ENCODE results near the gene ATG5.

ATG5 gene

GRCh38 chr6:106300020-106300780, 25.4 kb downstream of the ATG5 start:
- no peak overlapping the region for H2AFZ ChIP-seq (ENCODE audit: low read depth, low read length)
- H3K9me3 ChIP-seq (ENCODE audit: low read length), result no peaks in the 10 kb centered on the region
- H3K4me3 ChIP-seq (ENCODE audit: low read length), result no peak overlapping the region
- no peaks in the 10 kb centered on the region for H3K36me3 ChIP-seq (ENCODE audit: insufficient read depth, low read length)
- no peaks in the 10 kb centered on the region for H3K4me1 ChIP-seq (ENCODE audit: insufficient read depth, low read length)
- no peaks in the 10 kb centered on the region for H3K27me3 ChIP-seq (ENCODE audit: insufficient read depth, low read length)

GRCh38 chr6:106293116-106293515, 32.4 kb downstream of the ATG5 start:
- Histone ChIP-seq H3K4me1 (ENCODE audit: insufficient read depth, low read length) (no peaks in the 10 kb centered on the region), H3K4me3 (ENCODE audit: low read length) (no peak overlapping the region), H3K36me3 (ENCODE audit: insufficient read depth, low read length) (peaks cover 18% of the 10 kb centered on the region), H2AFZ (ENCODE audit: low read depth, low read length) (no peak overlapping the region), H3K9me3 (ENCODE audit: low read length) (peaks cover 2% of the 10 kb centered on the region), H3K27me3 (ENCODE audit: insufficient read depth, low read length) (no peaks in the 10 kb centered on the region)

DNA sequence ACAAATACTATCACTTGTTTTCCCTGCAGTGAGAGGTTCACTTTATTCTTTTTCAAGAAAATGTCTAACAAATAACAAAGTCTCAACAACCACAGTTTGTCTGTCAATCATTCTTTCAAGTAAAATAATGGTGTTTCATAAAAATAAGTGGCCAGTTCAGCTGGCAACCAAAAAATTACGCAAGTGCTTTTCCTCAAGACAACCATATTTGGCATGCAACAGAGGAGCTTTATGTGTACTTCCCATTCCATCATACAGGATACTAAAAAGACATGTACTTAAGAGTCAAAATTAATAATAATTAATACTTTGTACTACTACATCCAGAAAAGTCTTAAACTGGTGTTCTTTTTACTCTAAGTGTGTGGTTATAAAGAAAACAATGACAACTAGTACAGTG, 34.6 kb downstream of the ATG5 start:
- H3K4me1 ChIP-seq (ENCODE audit: insufficient read depth, low read length), result no peaks in the 10 kb centered on the region
- H2AFZ ChIP-seq (ENCODE audit: low read depth, low read length), result no peak overlapping the region
- H3K9me3 ChIP-seq (ENCODE audit: low read length), result peaks cover 5% of the 10 kb centered on the region
- no peak overlapping the region for H3K4me3 ChIP-seq (ENCODE audit: low read length)
- H3K27me3 ChIP-seq (ENCODE audit: insufficient read depth, low read length), result no peaks in the 10 kb centered on the region
- H3K36me3 ChIP-seq (ENCODE audit: insufficient read depth, low read length), result peaks cover 18% of the 10 kb centered on the region

DNA sequence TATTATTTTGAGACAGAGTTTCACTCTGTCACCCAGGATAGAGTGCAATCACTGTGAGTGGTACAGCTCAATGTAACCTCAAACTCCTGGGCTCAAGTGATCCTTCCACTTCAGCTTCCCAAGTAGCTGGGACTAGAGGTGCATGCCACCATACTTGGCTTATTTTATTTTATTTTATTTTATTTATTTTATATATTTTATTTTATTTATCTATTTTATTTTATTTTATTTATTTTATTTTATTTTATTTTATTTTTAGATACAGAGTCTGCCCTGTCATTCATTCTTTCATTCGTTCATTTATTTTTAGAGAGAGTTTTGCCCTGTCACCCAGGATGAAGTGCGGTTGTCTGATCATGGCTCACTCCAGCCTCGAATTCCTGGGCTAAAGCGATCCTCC, 35.5 kb downstream of the ATG5 start:
- Histone ChIP-seq H3K4me1 (ENCODE audit: insufficient read depth, low read length) (no peaks in the 10 kb centered on the region), H2AFZ (ENCODE audit: low read depth, low read length) (no peak overlapping the region), H3K27me3 (ENCODE audit: insufficient read depth, low read length) (no peaks in the 10 kb centered on the region), H3K9me3 (ENCODE audit: low read length) (peaks cover 6% of the 10 kb centered on the region), H3K4me3 (ENCODE audit: low read length) (no peak overlapping the region), H3K36me3 (ENCODE audit: insufficient read depth, low read length) (peaks cover 18% of the 10 kb centered on the region)

- peaks cover 13% of the 10 kb centered on the region for H3K36me3 ChIP-seq (ENCODE audit: insufficient read depth, low read length)
- H3K4me1 ChIP-seq (ENCODE audit: insufficient read depth, low read length), result no peaks in the 10 kb centered on the region
- no peak overlapping the region for H3K4me3 ChIP-seq (ENCODE audit: low read length)
- H2AFZ ChIP-seq (ENCODE audit: low read depth, low read length), result no peak overlapping the region
- H3K9me3 ChIP-seq (ENCODE audit: low read length), result peaks cover 6% of the 10 kb centered on the region
- H3K27me3 ChIP-seq (ENCODE audit: insufficient read depth, low read length), result no peaks in the 10 kb centered on the region
Observed at GRCh38 chr6:106287215-106287614, 38.3 kb downstream of the ATG5 start.

GRCh38 chr6:106286746-106287145, 38.8 kb downstream of the ATG5 start:
- Histone ChIP-seq H3K27me3 (ENCODE audit: insufficient read depth, low read length) (no peaks in the 10 kb centered on the region), H3K4me1 (ENCODE audit: insufficient read depth, low read length) (no peaks in the 10 kb centered on the region), H3K4me3 (ENCODE audit: low read length) (no peak overlapping the region), H2AFZ (ENCODE audit: low read depth, low read length) (no peak overlapping the region), H3K9me3 (ENCODE audit: low read length) (peaks cover 5% of the 10 kb centered on the region), H3K36me3 (ENCODE audit: insufficient read depth, low read length) (peaks cover 8% of the 10 kb centered on the region)

GRCh38 chr6:106283481-106283880, 42.1 kb downstream of the ATG5 start:
- peaks cover 10% of the 10 kb centered on the region for H3K36me3 ChIP-seq (ENCODE audit: insufficient read depth, low read length)

GRCh38 chr6:106281661-106282060, 43.9 kb downstream of the ATG5 start:
- Histone ChIP-seq H3K4me3 (ENCODE audit: low read length) (no peak overlapping the region), H3K4me1 (ENCODE audit: insufficient read depth, low read length) (no peaks in the 10 kb centered on the region), H3K36me3 (ENCODE audit: insufficient read depth, low read length) (peaks cover 16% of the 10 kb centered on the region), H3K9me3 (ENCODE audit: low read length) (peaks cover 3% of the 10 kb centered on the region), H3K27me3 (ENCODE audit: insufficient read depth, low read length) (no peaks in the 10 kb centered on the region), H2AFZ (ENCODE audit: low read depth, low read length) (no peak overlapping the region)

More at GRCh38 chr6:106283481-106283880, 42.1 kb downstream of the ATG5 start:
- no peak overlapping the region for H3K4me3 ChIP-seq (ENCODE audit: low read length)
- peaks cover 3% of the 10 kb centered on the region for H3K9me3 ChIP-seq (ENCODE audit: low read length)
- no peaks in the 10 kb centered on the region for H3K4me1 ChIP-seq (ENCODE audit: insufficient read depth, low read length)
- H2AFZ ChIP-seq (ENCODE audit: low read depth, low read length), result no peak overlapping the region
- no peaks in the 10 kb centered on the region for H3K27me3 ChIP-seq (ENCODE audit: insufficient read depth, low read length)

DNA sequence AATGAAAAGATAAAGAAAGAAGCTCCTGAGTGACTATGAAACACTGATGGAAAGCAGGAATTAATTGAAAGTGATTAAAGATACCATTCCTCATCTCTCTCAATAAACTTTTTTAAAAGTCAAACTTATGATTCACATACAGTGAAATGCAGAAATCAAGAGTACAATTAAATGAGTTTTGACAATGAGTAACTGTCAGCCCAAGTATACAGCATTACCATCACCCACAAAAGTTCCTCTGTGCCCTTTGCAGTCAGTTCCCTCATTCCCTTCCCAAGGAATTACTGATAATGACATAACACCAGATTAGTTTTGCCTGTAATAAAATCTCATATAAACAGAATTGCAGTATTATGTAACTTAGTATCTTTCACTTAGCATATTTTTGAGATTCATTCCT, 44.5 kb downstream of the ATG5 start:
- peaks cover 16% of the 10 kb centered on the region for H3K36me3 ChIP-seq (ENCODE audit: insufficient read depth, low read length)
- peaks cover 3% of the 10 kb centered on the region for H3K9me3 ChIP-seq (ENCODE audit: low read length)
- no peaks in the 10 kb centered on the region for H3K4me1 ChIP-seq (ENCODE audit: insufficient read depth, low read length)
- H3K27me3 ChIP-seq (ENCODE audit: insufficient read depth, low read length), result no peaks in the 10 kb centered on the region
- no peak overlapping the region for H3K4me3 ChIP-seq (ENCODE audit: low read length)
- no peak overlapping the region for H2AFZ ChIP-seq (ENCODE audit: low read depth, low read length)

- peaks cover 16% of the 10 kb centered on the region for H3K36me3 ChIP-seq (ENCODE audit: insufficient read depth, low read length)
- H3K27me3 ChIP-seq (ENCODE audit: insufficient read depth, low read length), result no peaks in the 10 kb centered on the region
- no peaks in the 10 kb centered on the region for H3K4me1 ChIP-seq (ENCODE audit: insufficient read depth, low read length)
- no peak overlapping the region for H2AFZ ChIP-seq (ENCODE audit: low read depth, low read length)
- H3K9me3 ChIP-seq (ENCODE audit: low read length), result no peaks in the 10 kb centered on the region
- no peak overlapping the region for H3K4me3 ChIP-seq (ENCODE audit: low read length)
Observed at GRCh38 chr6:106279179-106279578, 46.4 kb downstream of the ATG5 start.

DNA sequence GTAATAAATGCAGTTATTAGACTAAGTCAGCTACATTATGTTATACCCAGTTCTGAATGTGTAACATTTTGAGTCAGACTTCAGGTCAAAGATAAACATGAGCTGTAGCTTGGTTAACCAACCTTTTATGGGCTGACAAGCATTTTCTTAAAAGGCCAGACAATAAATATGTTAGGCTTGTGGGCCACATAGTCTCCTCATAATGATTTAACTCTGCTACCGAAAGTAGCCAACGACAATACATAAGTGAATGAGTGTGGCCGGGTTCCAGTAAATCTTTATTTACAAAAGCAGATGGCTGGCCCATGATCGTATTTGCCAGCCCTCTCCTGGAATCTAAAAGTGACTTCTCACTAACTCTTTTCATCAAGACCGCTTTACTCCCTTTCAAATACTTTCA, 49.9 kb downstream of the ATG5 start:
- Histone ChIP-seq H3K27me3 (ENCODE audit: insufficient read depth, low read length) (no peaks in the 10 kb centered on the region), H3K4me1 (ENCODE audit: insufficient read depth, low read length) (no peaks in the 10 kb centered on the region), H3K4me3 (ENCODE audit: low read length) (no peak overlapping the region), H2AFZ (ENCODE audit: low read depth, low read length) (no peak overlapping the region), H3K9me3 (ENCODE audit: low read length) (peaks cover 3% of the 10 kb centered on the region), H3K36me3 (ENCODE audit: insufficient read depth, low read length) (peaks cover 16% of the 10 kb centered on the region)

GRCh38 chr6:106273087-106273486, 52.5 kb downstream of the ATG5 start:
- Histone ChIP-seq H2AFZ (ENCODE audit: low read depth, low read length) (no peak overlapping the region), H3K4me1 (ENCODE audit: insufficient read depth, low read length) (no peaks in the 10 kb centered on the region), H3K27me3 (ENCODE audit: insufficient read depth, low read length) (no peaks in the 10 kb centered on the region), H3K36me3 (ENCODE audit: insufficient read depth, low read length) (peaks cover 5% of the 10 kb centered on the region), H3K4me3 (ENCODE audit: low read length) (no peak overlapping the region), H3K9me3 (ENCODE audit: low read length) (peaks cover 3% of the 10 kb centered on the region)

DNA sequence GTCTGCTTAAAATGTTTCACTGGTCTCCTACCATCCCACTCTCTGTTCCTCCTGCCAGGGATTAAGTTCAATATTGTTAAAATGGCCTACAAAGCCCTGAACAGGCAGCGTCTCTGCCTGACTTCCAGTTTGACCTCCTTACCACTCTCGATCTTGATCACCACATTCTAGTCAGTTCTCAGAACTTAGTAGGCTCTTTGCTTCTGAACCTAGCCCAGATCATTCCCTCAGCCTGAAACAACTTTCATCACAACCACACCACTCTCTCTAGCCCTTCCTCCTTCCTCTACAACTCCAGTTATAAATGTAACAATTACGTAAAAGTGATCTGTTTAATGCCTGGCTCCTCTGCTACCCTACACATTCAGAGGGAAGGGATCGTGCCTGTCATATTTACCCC, 53.3 kb downstream of the ATG5 start:
- H3K4me3 ChIP-seq (ENCODE audit: low read length), result no peak overlapping the region
- peaks cover 3% of the 10 kb centered on the region for H3K9me3 ChIP-seq (ENCODE audit: low read length)
- H3K36me3 ChIP-seq (ENCODE audit: insufficient read depth, low read length), result peaks cover 2% of the 10 kb centered on the region
- no peaks in the 10 kb centered on the region for H3K4me1 ChIP-seq (ENCODE audit: insufficient read depth, low read length)
- H2AFZ ChIP-seq (ENCODE audit: low read depth, low read length), result no peak overlapping the region
- H3K27me3 ChIP-seq (ENCODE audit: insufficient read depth, low read length), result no peaks in the 10 kb centered on the region

GRCh38 chr6:106270414-106270813, 55.1 kb downstream of the ATG5 start:
- H3K4me3 ChIP-seq (ENCODE audit: low read length), result no peak overlapping the region
- H2AFZ ChIP-seq (ENCODE audit: low read depth, low read length), result no peak overlapping the region
- peaks cover 3% of the 10 kb centered on the region for H3K9me3 ChIP-seq (ENCODE audit: low read length)
- no peaks in the 10 kb centered on the region for H3K36me3 ChIP-seq (ENCODE audit: insufficient read depth, low read length)
- H3K4me1 ChIP-seq (ENCODE audit: insufficient read depth, low read length), result no peaks in the 10 kb centered on the region
- H3K27me3 ChIP-seq (ENCODE audit: insufficient read depth, low read length), result no peaks in the 10 kb centered on the region
